Activated CD8-positive, alpha-beta memory T cell treated with anti-CD3 and anti-CD28 coated beads for 24 hours (primary cell): ENCODE measurements around the gene ZNF521.
"Not testable (repeated sequence)": the region's sequence is repeated elsewhere in the genome, so short reads cannot be mapped to it uniquely, and the experiment has no call there.

Experiments
- DNase-seq: peaks from one replicate; pipeline ENCODE4 v3.0.0-alpha.2; 2020

The ZNF521 gene

GRCh38 chr18:25067275-25068025 is 284.5 kb downstream of the ZNF521 start:
- DNase-seq: no peak

GRCh38 chr18:25066516-25066915 is 285.4 kb downstream of the ZNF521 start:
- no peak for DNase-seq

GRCh38 chr18:25062720-25063119 is 289.2 kb downstream of the ZNF521 start:
- no peak for DNase-seq

- DNase-seq: no peak
Observed at GRCh38 chr18:25061395-25061794, 290.6 kb downstream of the ZNF521 start.

DNA sequence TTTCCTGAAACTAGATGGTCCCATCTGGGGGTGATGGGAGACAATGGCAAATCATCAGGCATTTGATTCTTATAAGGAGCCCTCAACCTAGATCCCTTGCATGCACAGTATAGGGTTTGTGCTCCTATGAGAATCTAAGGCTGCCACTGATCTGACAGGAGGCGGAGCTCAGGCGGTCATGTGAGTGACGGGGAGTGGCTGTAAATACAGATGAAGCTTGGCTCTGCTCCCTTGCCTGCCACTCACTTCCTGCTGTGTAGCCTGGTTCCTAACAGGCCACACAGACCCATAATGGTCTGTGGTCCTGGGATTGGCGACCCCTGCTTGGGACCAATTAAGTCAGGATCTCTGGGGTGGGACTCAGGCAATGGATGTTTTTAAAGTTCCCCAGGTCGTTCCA is 293.4 kb downstream of the ZNF521 start:
- DNase-seq: no peak

DNA sequence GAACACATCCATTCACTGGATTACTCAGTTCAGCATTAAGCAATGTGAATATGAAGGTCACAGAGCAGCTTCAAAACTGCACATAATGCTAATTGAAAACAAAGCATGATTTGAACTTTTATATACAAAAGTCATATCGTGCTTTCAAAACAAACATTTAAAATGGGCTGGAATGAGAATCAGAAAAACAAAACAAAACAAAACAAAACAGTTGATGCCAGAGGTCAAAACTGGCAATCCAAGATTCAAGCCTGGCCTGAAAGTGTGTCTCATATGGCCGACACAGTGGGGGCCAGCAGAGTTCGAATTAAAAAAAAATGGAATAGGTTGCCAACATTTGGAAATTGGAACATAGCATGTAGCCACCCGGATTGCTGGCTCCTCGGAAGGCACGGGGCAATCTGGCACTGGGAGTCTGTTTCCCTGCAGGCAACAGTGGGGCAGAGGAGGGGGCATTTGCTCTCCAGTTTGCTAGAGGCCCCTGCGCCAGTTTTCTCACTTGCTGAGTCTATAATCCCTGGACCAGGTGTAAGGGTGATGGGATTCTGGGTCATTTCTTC is 294.4 kb downstream of the ZNF521 start:
- no peak for DNase-seq

DNA sequence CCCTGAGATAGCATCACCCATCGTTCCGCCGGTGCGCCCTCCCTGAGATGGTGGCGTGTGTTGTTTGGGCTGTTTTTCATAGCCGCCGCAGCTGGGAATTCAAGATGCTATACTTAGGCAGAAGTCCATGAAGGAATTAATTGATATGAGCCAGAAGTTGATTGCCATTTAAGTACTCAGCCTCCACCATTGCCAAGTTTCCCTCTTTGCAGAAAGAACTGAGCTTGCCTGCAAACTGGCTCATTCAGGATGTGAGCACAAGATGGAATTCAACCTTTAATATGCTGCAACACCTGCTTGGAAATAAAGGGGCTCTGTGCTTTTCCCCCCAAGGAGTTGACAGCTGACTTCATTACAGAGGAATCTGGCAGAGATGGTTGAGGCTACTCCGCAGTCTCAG is 295.5 kb downstream of the ZNF521 start:
- DNase-seq: no peak

GRCh38 chr18:25055076-25055475 is 296.9 kb downstream of the ZNF521 start:
- no peak for DNase-seq

- no peak for DNase-seq
Observed at GRCh38 chr18:25053466-25053865, 298.5 kb downstream of the ZNF521 start.

GRCh38 chr18:25052511-25052921 is 299.4 kb downstream of the ZNF521 start:
- DNase-seq: no peak

- DNase-seq: no peak
Observed at GRCh38 chr18:25050605-25051004, 301.4 kb downstream of the ZNF521 start.

DNA sequence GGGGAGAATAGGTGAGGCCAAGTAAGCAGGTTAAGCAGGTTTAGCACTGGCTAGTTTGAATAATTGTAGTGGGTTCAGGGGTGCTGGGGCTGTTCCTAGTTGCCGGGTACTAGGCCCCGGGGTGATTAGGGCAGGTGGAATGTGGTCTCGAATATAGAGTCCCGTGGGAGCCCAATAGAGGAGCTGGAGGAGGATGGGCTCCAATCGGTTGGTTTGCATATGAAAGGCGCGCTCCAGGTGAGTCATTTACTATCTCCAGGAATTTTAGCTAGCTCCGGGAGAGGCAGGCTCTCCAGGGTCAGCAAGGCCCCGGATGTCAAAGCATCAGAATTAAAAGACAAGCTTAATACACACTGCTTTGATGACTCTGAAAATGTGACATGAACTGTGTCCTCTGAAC is 304.0 kb downstream of the ZNF521 start:
- no peak for DNase-seq

- DNase-seq: no peak
Observed at GRCh38 chr18:25047421-25047820, 304.5 kb downstream of the ZNF521 start.

- no peak for DNase-seq
Observed at GRCh38 chr18:25044694-25045093, 307.3 kb downstream of the ZNF521 start.

- DNase-seq: no peak
Observed at GRCh38 chr18:25043104-25043503, 308.9 kb downstream of the ZNF521 start.

- no peak for DNase-seq
Observed at GRCh38 chr18:25042641-25043051, 309.3 kb downstream of the ZNF521 start.

DNA sequence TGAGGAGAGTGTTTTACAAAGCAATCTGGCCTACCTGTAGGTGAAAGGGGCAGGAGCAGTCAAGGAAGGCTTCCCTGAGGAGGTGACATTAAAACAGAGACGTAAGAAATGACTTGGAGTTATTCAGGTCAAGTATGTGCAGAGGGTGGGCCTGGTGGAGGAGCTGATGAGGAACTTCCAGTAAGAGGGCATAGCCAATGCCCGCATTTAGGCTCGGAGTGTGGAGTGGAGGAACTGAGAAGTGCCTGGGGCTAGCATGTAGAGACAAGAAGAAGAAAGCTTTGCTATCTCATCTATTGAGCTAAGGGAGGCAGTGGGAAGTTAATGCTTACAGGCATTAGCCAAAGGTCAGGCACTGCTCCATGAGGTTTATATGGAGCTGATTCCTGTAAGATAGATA is 312.2 kb downstream of the ZNF521 start:
- no peak for DNase-seq

GRCh38 chr18:25038261-25038660 is 313.7 kb downstream of the ZNF521 start:
- no peak for DNase-seq

DNA sequence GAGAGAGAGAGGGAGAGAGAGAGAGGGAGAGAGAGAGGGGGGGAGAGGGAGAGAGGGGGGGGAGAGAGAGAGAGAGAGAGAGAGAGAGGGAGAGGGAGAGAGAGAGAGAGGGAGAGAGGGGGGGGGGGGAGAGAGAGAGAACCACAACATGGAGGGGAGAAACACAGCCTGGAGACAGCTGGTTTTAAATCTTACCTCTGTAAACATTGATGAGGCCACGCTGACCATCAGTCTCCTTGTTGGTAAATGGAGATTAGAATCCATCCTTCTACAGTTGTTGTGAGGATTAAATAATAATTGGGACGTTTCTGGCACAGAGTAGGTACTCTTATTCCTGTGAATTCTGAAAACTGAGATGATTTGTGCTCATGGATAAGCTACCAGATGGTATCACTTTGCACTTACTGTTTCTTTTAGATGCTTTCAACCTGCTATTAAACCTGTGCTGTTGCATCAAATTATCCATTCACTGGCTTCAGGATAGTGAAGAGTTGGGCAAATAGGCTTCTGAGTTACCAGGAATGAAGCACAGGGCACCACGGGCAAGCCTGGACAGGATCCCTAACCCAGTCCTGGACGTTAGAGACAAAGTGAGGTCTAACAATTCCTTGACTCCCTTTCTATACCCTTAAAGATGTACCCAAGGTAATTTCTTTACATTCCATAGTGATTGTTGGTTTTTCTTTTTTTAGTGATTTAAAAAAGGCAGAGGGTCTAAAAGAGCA is 318.1 kb downstream of the ZNF521 start:
- DNase-seq: no peak

DNA sequence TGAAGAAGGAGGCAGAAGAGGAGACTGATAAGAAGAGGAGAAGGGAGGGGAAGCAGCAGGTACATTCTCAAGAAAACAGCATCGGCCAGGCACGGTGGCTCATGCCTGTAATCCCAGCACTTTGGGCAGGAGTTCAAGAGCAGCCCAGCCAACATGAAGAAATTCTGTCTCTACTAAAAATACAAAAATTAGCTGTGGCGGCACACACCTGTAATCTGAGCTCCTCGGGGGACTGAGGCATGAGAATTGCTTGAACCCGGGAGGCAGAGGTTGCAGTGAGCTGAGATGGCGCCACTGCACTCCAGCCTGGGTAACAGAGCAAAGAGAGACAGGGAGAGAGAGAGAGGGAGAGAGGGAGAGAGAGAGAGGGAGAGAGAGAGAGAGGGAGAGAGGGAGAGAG is 318.8 kb downstream of the ZNF521 start:
- DNase-seq: not testable (repeated sequence)

DNA sequence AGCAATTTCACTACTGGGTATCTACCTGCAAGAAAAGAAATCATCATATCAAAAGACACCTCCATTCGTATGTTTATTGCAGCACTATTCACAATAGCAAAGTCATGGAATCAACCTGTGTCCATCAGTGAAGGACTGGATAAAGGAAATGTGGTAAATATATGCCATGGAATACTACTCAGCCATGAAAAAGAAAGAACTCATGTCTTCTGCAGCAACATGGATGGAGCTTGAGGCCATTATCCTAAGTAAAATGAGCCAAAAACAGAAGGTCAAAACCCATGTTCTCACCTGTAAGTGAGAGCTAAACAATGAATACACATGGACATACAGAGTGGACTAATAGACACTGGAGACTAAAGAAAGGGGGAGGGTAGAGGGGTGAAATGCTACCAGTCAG is 322.2 kb downstream of the ZNF521 start:
- no peak for DNase-seq

DNA sequence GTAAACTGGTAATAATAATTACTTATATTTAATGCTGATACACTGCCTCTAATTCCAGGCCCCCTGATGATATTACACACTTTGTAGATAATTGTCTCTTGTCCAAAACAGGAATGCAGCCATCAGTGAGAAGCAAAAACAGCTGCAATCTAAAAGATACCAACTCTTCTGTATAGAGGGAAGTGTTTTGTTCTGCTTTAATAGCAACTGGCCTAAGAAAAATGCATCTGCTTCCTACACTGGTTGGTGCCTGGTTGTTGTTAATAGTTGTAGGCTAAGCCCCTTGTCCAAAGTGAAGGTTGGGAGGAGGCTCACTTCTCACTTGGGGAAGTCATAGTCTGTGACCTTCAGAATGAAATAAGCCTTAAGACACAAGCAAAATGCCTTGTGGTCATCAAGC is 332.0 kb downstream of the ZNF521 start:
- no peak for DNase-seq

- DNase-seq: no peak
Observed at GRCh38 chr18:25019086-25019860, 332.7 kb downstream of the ZNF521 start.
